ENCODE measurements around the gene MAST4. TPM values are rescaled to one million over a fixed set of nuclear protein-coding genes. Genes with fewer than 3 reads are reported as not detected.
"Not testable (repeated sequence)": the region's sequence is repeated elsewhere in the genome, so short reads cannot be mapped to it uniquely, and the experiment has no call there.

MAST4 gene
- total RNA-seq, 5 donors from 2014 or later (not counting 1 experiment from before 2014, with no cell fraction given): 26.1 to 35.5 (median 32.0) TPM

DNA sequence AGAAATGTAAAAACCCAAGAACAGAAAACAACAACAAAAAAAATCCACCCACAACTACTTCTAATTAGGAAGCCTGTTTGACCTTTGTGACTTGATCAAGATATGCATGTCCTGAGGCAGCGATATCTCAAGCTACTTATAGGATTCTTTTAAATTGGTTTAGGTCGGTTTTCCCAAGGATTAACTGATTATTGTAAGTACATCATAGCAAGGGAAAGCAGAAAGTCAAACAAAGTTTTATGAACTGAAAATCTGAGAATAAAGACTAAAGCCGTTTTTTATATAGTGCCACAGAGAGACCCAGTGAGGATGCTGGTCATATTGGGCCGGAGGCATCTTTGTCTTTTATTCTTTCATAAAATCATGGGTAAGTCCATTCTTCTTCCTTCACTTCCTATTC lies 528.4 kb downstream of the MAST4 start:
- Histone ChIP-seq H3K4me1 (ENCODE audit: control insufficient read depth in 1 of 2, extremely low read depth in 1 of 2, insufficient read depth in 2 of 2, low read length in 2 of 2) (no peaks in the 10 kb centered on the region), H3K9me3 (no peaks in the 10 kb centered on the region), H3K36me3 (ENCODE audit: control insufficient read depth in 2 of 2, extremely low read depth in 1 of 2, insufficient read depth in 1 of 2, low read length in 1 of 2) (peaks cover 0 to 17% of the 10 kb centered on the region in 2 donors), H3K27ac (ENCODE audit: low read length) (no peak overlapping the region), H3K4me3 (ENCODE audit: control insufficient read depth in 1 of 2, extremely low read depth in 1 of 2, low read length in 1 of 2) (no peak overlapping the region), H3K27me3 (replicated peaks in 1 of 2; ENCODE audit: control insufficient read depth in 2 of 2, extremely low read depth in 1 of 2, insufficient read depth in 2 of 2, low read length in 1 of 2) (no peaks in the 10 kb centered on the region)
- CTCF ChIA-PET: no interaction called here
- Mint-ChIP-seq H3K4me3 (no peak overlapping the region), H3K27ac (no peak overlapping the region), H3K4me1 (peaks cover 6 to 14% (median 11%) of the 10 kb centered on the region in 3 donors), H3K36me3 (peaks cover 77% of the 10 kb centered on the region), H3K27me3 (no peaks in the 10 kb centered on the region), H3K9me3 (no peaks in the 10 kb centered on the region)
- DNase-seq (no peak), ATAC-seq (replicated peaks in 1 of 4) (no peak)
- 100% methylated on average over 1 of the region's 4 CpGs for WGBS (ENCODE audit: insufficient coverage)
- POLR2A ChIA-PET: no interaction called here

DNA sequence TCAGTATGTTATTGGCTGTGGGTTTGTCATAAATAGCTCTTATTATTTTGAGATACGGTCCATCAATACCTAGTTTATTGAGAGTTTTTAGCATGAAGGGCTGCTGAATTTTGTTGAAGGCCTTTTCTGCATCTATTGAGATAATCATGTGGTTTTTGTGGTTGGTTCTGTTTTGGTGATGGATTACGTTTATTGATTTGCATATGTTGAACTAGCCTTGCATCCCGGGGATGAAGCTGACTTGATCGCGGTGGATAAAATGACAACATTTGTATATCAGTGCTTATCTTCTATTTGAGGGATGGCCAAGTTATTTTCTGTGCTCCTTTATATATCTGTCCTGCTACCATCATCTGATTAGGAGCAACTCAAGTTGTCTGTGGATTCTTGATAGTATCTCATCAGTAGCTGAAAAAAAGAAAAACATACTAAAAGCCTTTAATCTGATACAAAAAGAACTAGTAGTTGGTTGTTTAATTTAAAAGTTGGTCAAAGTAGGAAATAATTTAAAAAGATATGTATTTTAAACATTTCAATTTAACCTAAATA lies 531.2 kb downstream of the MAST4 start:
- WGBS (ENCODE audit: insufficient coverage): no CpG with 5 or more reads among the region's 5 CpGs
- H3K27me3 ChIP-seq (replicated peaks in 1 of 2; ENCODE audit: control insufficient read depth in 2 of 2, extremely low read depth in 1 of 2, insufficient read depth in 2 of 2, low read length in 1 of 2); H3K4me3 ChIP-seq (ENCODE audit: control insufficient read depth in 1 of 2, extremely low read depth in 1 of 2, low read length in 1 of 2); H3K9me3 Mint-ChIP-seq; H3K4me1 ChIP-seq (ENCODE audit: control insufficient read depth in 1 of 2, extremely low read depth in 1 of 2, insufficient read depth in 2 of 2, low read length in 2 of 2); H3K27ac Mint-ChIP-seq; POLR2A ChIA-PET; ATAC-seq (replicated peaks in 1 of 4); H3K36me3 ChIP-seq (ENCODE audit: control insufficient read depth in 2 of 2, extremely low read depth in 1 of 2, insufficient read depth in 1 of 2, low read length in 1 of 2); DNase-seq; H3K27ac ChIP-seq (ENCODE audit: low read length); H3K4me3 Mint-ChIP-seq; H3K9me3 ChIP-seq; CTCF ChIA-PET; H3K27me3 Mint-ChIP-seq: not testable (repeated sequence)
- Mint-ChIP-seq H3K4me1 (peaks cover 6 to 14% (median 11%) of the 10 kb centered on the region in 3 donors), H3K36me3 (peaks cover 84% of the 10 kb centered on the region)

DNA sequence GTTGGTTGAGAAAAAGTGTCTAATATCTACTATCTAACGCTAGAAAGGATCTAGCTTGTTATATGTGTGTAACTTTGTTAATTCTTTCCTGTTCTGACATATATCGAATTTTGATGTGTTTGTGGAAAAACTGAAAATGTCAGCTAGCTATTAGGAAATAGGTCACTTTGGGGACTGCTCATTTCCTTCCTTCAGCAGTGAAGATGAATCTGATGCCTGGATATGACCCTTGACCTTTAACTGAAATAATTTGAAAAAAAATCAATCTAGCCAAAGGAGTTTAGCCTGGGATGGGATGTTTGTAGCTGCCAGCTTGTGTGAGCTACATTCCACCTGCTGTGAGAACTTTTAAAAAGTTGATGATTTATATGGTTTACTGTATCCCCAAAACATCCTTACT lies 533.6 kb downstream of the MAST4 start:
- WGBS (ENCODE audit: insufficient coverage): no CpG with 5 or more reads among the region's 2 CpGs
- Histone ChIP-seq H3K27me3 (replicated peaks in 1 of 2; ENCODE audit: control insufficient read depth in 2 of 2, extremely low read depth in 1 of 2, insufficient read depth in 2 of 2, low read length in 1 of 2) (no peaks in the 10 kb centered on the region), H3K36me3 (ENCODE audit: control insufficient read depth in 2 of 2, extremely low read depth in 1 of 2, insufficient read depth in 1 of 2, low read length in 1 of 2) (peaks cover 6 to 8% of the 10 kb centered on the region in 2 donors), H3K4me1 (ENCODE audit: control insufficient read depth in 1 of 2, extremely low read depth in 1 of 2, insufficient read depth in 2 of 2, low read length in 2 of 2) (no peaks in the 10 kb centered on the region), H3K9me3 (no peaks in the 10 kb centered on the region), H3K4me3 (ENCODE audit: control insufficient read depth in 1 of 2, extremely low read depth in 1 of 2, low read length in 1 of 2) (no peak overlapping the region), H3K27ac (ENCODE audit: low read length) (no peak overlapping the region)
- POLR2A ChIA-PET: no interaction called here
- peaks cover 76% of the 10 kb centered on the region for H3K36me3 Mint-ChIP-seq
- DNase-seq (no peak), ATAC-seq (replicated peaks in 1 of 4) (no peak)
- H3K4me1 Mint-ChIP-seq: peaks cover 6 to 14% (median 11%) of the 10 kb centered on the region in 3 donors
- no peaks in the 10 kb centered on the region for H3K27me3 Mint-ChIP-seq
- no peak overlapping the region for H3K27ac Mint-ChIP-seq
- CTCF ChIA-PET: interaction anchor here in 1 of 2 donors (0.6 kb wide), 1 partner anchor 314 kb away, joined by 3 read pairs; no protein-coding TSS in a partner anchor
- H3K4me3 Mint-ChIP-seq: no peak overlapping the region
- H3K9me3 Mint-ChIP-seq: no peaks in the 10 kb centered on the region

DNA sequence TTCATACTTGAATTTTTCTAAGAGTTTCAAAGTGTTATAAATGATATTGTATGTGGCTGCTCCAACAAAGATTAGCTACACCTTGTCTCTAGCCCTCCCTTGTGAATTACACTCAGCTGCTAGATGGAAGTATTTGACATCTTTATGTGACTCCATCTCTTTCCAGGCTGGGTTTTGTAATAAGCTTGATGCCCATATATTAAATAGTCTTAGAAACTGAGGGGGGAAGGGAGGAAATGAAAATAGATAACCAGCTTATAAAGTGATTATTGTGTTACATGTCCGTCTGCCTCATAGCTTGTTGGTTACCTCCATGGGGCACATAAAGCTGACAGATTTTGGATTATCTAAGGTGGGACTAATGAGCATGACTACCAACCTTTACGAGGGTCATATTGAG lies 537.0 kb downstream of the MAST4 start:
- Histone ChIP-seq H3K27ac (ENCODE audit: low read length) (no peak overlapping the region), H3K36me3 (ENCODE audit: control insufficient read depth in 2 of 2, extremely low read depth in 1 of 2, insufficient read depth in 1 of 2, low read length in 1 of 2) (peaks cover 8 to 22% of the 10 kb centered on the region in 2 donors), H3K9me3 (no peaks in the 10 kb centered on the region), H3K27me3 (replicated peaks in 1 of 2; ENCODE audit: control insufficient read depth in 2 of 2, extremely low read depth in 1 of 2, insufficient read depth in 2 of 2, low read length in 1 of 2) (no peaks in the 10 kb centered on the region), H3K4me3 (ENCODE audit: control insufficient read depth in 1 of 2, extremely low read depth in 1 of 2, low read length in 1 of 2) (no peak overlapping the region), H3K4me1 (ENCODE audit: control insufficient read depth in 1 of 2, extremely low read depth in 1 of 2, insufficient read depth in 2 of 2, low read length in 2 of 2) (no peaks in the 10 kb centered on the region)
- peaks cover 77% of the 10 kb centered on the region for H3K36me3 Mint-ChIP-seq
- POLR2A ChIA-PET: interaction anchor here (0.6 kb wide), 2 partner anchors 320 to 1447 kb away, joined by 5 to 6 read pairs; no protein-coding TSS in a partner anchor
- H3K9me3 Mint-ChIP-seq: no peaks in the 10 kb centered on the region
- DNase-seq: no peak
- ATAC-seq (replicated peaks in 1 of 4): no peak
- CTCF ChIA-PET: interaction anchor here in 1 of 2 donors (0.7 to 1.5 kb wide), 2 partner anchors 14 to 41 kb away, joined by 3 read pairs; no protein-coding TSS in a partner anchor
- no peaks in the 10 kb centered on the region for H3K4me1 Mint-ChIP-seq
- no peak overlapping the region for H3K4me3 Mint-ChIP-seq
- H3K27ac Mint-ChIP-seq: no peak overlapping the region
- no peaks in the 10 kb centered on the region for H3K27me3 Mint-ChIP-seq
- 42% methylated on average over 2 of the region's 2 CpGs for WGBS (ENCODE audit: insufficient coverage)

DNA sequence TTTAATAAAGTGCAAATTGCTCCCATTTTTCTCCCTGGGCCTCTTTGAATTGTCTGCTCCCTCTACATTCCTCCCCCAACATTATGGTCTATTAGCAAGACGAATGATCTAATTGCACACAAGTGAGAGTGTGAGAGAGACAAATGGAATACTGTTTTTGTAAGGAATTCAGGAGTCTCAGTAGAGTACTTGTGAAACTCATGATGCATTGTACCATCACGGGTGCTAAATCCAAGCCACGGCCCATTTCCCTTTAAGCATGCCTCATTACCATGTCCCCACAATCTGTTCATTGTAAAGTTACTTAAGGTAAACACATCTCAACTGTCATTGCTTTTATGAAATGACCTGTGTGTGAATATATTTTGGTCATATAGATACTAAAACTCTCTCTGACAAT lies 537.6 kb downstream of the MAST4 start:
- no peak overlapping the region for H3K4me3 ChIP-seq (ENCODE audit: control insufficient read depth in 1 of 2, extremely low read depth in 1 of 2, low read length in 1 of 2)
- H3K4me1 ChIP-seq (ENCODE audit: control insufficient read depth in 1 of 2, extremely low read depth in 1 of 2, insufficient read depth in 2 of 2, low read length in 2 of 2): no peaks in the 10 kb centered on the region
- Mint-ChIP-seq H3K4me1 (no peaks in the 10 kb centered on the region), H3K4me3 (no peak overlapping the region), H3K27me3 (no peaks in the 10 kb centered on the region), H3K36me3 (peaks cover 73% of the 10 kb centered on the region), H3K9me3 (no peaks in the 10 kb centered on the region), H3K27ac (no peak overlapping the region)
- no peak overlapping the region for H3K27ac ChIP-seq (ENCODE audit: low read length)
- no CpG with 5 or more reads among the region's 3 CpGs for WGBS (ENCODE audit: insufficient coverage)
- ChIA-PET POLR2A (interaction anchor here (0.6 kb wide), 2 partner anchors 319 to 1447 kb away, joined by 5 to 6 read pairs; no protein-coding TSS in a partner anchor), CTCF (interaction anchor here in 1 of 2 donors (1.5 kb wide), 1 partner anchor 14 kb away, joined by 3 read pairs; no protein-coding TSS in a partner anchor)
- H3K9me3 ChIP-seq: no peaks in the 10 kb centered on the region
- no peaks in the 10 kb centered on the region for H3K27me3 ChIP-seq (replicated peaks in 1 of 2; ENCODE audit: control insufficient read depth in 2 of 2, extremely low read depth in 1 of 2, insufficient read depth in 2 of 2, low read length in 1 of 2)
- DNase-seq (no peak), ATAC-seq (replicated peaks in 1 of 4) (no peak)
- H3K36me3 ChIP-seq (ENCODE audit: control insufficient read depth in 2 of 2, extremely low read depth in 1 of 2, insufficient read depth in 1 of 2, low read length in 1 of 2): peaks cover 8 to 25% of the 10 kb centered on the region in 2 donors

DNA sequence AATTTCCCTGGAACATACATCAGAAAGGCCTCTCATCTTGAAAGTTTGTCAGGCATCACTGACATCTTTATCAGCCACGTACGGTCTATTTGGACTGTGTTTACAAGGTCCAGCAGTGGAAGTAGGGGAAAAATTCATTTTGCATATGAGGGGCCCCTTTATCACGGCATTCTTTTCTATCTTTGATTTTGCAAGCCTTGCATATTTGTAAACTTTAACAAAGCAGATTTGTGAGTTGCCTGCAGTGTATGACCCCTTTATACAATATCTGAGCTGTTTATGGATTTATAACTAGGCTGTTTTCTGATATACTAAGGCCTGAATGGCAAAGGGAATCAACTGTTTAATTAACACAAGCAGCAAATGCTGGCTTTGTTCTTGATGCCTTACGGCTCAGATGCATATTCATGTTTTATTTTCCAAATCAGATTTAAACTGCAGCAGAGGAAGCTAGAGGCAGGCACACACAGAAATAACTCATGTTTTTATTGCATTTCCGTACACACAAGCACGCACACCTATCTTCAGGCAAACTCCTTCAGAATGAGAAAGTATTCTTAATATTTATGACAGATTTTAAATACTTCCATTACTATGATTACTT lies 539.3 kb downstream of the MAST4 start:
- DNase-seq (no peak), ATAC-seq (replicated peaks in 1 of 4) (no peak)
- peaks cover 74% of the 10 kb centered on the region for H3K36me3 Mint-ChIP-seq
- 100% methylated on average over 2 of the region's 6 CpGs for WGBS (ENCODE audit: insufficient coverage)
- Histone ChIP-seq H3K4me1 (ENCODE audit: control insufficient read depth in 1 of 2, extremely low read depth in 1 of 2, insufficient read depth in 2 of 2, low read length in 2 of 2) (no peaks in the 10 kb centered on the region), H3K27me3 (replicated peaks in 1 of 2; ENCODE audit: control insufficient read depth in 2 of 2, extremely low read depth in 1 of 2, insufficient read depth in 2 of 2, low read length in 1 of 2) (no peaks in the 10 kb centered on the region), H3K4me3 (ENCODE audit: control insufficient read depth in 1 of 2, extremely low read depth in 1 of 2, low read length in 1 of 2) (no peak overlapping the region), H3K27ac (ENCODE audit: low read length) (no peak overlapping the region), H3K36me3 (ENCODE audit: control insufficient read depth in 2 of 2, extremely low read depth in 1 of 2, insufficient read depth in 1 of 2, low read length in 1 of 2) (peaks cover 10 to 27% of the 10 kb centered on the region in 2 donors), H3K9me3 (no peaks in the 10 kb centered on the region)
- H3K27ac Mint-ChIP-seq: no peak overlapping the region
- no peaks in the 10 kb centered on the region for H3K27me3 Mint-ChIP-seq
- no peak overlapping the region for H3K4me3 Mint-ChIP-seq
- no peaks in the 10 kb centered on the region for H3K4me1 Mint-ChIP-seq
- no peaks in the 10 kb centered on the region for H3K9me3 Mint-ChIP-seq
- ChIA-PET CTCF (no interaction called here), POLR2A (no interaction called here)
